Effector memory CD4-positive, alpha-beta T cell (primary cell): ENCODE data around the gene S100A6.
"Not testable (repeated sequence)": the region's sequence is repeated elsewhere in the genome, so short reads cannot be mapped to it uniquely, and the experiment has no call there.

Experiments used
- DNase-seq, 3 donors: peaks; one replicate each; pipeline ENCODE4 v3.0.0-alpha.2; 2020
- H3K27ac ChIP-seq: 2 replicates; pipeline ENCODE4 v1.7.0; 2013; ENCODE audit warnings: mild to moderate bottlenecking, low read length, moderate library complexity; ENCODE audit not compliant: insufficient read depth, poor library complexity, severe bottlenecking
- H3K27me3 ChIP-seq: replicated peaks from 2 replicates; pipeline ENCODE4 v1.7.0; 2013; ENCODE audit warnings: mild to moderate bottlenecking, low read length; ENCODE audit not compliant: insufficient read depth, control insufficient read depth, poor library complexity, severe bottlenecking
- H3K36me3 ChIP-seq: 2 replicates; pipeline ENCODE4 v1.7.0; 2013; ENCODE audit warnings: mild to moderate bottlenecking, low read length, moderate library complexity; ENCODE audit not compliant: control insufficient read depth, insufficient read depth
- H3K4me1 ChIP-seq: 2 replicates; pipeline ENCODE4 v1.7.0; 2013; ENCODE audit warnings: low read length, mild to moderate bottlenecking; ENCODE audit not compliant: control insufficient read depth, insufficient read depth, poor library complexity, severe bottlenecking
- H3K4me3 ChIP-seq: 2 replicates; pipeline ENCODE4 v1.7.0; 2013; ENCODE audit warnings: low read length, low read depth, mild to moderate bottlenecking; ENCODE audit not compliant: insufficient read depth, poor library complexity, severe bottlenecking
- H3K9me3 ChIP-seq: 2 replicates; pipeline ENCODE4 v1.7.0; 2013; ENCODE audit warnings: mild to moderate bottlenecking, low read length, moderate library complexity; ENCODE audit not compliant: control insufficient read depth

S100A6 gene

DNA sequence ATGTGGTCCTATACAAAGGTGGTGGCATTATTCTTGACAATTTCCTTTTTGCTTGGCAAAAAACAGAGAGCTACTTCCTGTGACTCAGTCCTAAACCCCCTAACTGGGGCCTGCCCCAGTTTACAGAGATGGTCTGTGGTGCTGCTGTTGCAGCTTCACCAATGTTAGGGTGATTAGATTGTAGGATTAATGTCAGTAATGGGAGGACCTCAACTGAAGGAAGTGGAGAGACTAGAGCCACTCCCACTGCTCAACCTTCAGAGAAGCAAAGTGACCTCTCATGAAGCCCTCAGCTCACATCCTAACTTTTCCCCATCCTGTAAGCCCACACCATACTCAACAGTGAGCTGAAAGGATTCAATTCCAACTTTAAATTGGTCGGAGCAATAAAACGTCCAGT lies 3.6 kb downstream of the S100A6 start:
- peaks cover 52% of the 10 kb centered on the region for H3K4me1 ChIP-seq
- H3K27ac ChIP-seq, result peak overlapping the region; percentile 97
- H3K36me3 ChIP-seq, result peaks cover 5% of the 10 kb centered on the region
- no peaks in the 10 kb centered on the region for H3K27me3 ChIP-seq
- H3K4me3 ChIP-seq, result no peak overlapping the region
- no peaks in the 10 kb centered on the region for H3K9me3 ChIP-seq
- peak; percentile 36 to 42 (median 41) for DNase-seq

DNA sequence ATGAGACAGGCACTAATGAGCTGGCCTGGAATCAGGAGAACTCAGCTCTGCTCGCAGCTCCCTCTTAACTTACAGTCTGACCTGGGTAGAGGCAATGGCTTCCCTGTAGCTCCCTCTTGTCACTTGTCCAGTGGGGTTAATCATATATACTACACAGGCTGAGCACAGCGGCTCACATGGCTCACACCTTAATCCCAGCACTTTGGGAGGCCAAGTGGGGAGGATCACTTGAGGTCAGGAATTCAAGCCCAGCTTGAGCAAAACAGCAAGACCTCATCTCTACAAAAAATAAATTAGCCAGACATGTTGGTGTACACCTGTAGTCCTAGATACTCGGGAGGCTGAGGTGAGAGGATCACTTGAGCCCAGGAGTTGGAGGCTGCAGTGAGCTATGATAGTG lies 4.2 kb downstream of the S100A6 start:
- peak overlapping the region; percentile 52 for H3K27ac ChIP-seq
- peaks cover 5% of the 10 kb centered on the region for H3K36me3 ChIP-seq
- H3K4me1 ChIP-seq, result peaks cover 46% of the 10 kb centered on the region
- no peak overlapping the region for H3K4me3 ChIP-seq
- no peak for DNase-seq
- H3K27me3 ChIP-seq, result no peaks in the 10 kb centered on the region
- no peaks in the 10 kb centered on the region for H3K9me3 ChIP-seq

DNA sequence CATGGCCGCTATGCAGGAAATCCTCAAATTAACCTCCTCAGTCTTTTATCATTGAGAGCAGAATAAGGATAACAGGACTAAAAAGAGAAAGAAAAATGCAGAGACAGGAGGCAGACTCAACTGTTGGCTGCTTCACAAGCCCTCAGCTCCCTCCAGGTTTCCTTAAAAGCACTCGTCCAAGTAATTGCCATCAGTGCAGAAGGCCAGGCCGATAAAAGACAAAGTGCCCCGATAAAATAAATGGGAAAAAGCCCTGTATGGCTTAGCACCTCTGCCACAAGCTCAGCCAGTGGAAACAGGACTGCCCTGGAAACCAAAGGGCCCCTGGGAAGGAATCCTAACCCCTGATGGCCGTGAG lies 8.1 kb downstream of the S100A6 start:
- H3K36me3 ChIP-seq, result no peaks in the 10 kb centered on the region
- H3K4me1 ChIP-seq, result peaks cover 13% of the 10 kb centered on the region
- no peak overlapping the region for H3K4me3 ChIP-seq
- no peak for DNase-seq
- H3K27me3 ChIP-seq, result no peaks in the 10 kb centered on the region
- H3K9me3 ChIP-seq, result no peaks in the 10 kb centered on the region
- H3K27ac ChIP-seq, result no peak overlapping the region

DNA sequence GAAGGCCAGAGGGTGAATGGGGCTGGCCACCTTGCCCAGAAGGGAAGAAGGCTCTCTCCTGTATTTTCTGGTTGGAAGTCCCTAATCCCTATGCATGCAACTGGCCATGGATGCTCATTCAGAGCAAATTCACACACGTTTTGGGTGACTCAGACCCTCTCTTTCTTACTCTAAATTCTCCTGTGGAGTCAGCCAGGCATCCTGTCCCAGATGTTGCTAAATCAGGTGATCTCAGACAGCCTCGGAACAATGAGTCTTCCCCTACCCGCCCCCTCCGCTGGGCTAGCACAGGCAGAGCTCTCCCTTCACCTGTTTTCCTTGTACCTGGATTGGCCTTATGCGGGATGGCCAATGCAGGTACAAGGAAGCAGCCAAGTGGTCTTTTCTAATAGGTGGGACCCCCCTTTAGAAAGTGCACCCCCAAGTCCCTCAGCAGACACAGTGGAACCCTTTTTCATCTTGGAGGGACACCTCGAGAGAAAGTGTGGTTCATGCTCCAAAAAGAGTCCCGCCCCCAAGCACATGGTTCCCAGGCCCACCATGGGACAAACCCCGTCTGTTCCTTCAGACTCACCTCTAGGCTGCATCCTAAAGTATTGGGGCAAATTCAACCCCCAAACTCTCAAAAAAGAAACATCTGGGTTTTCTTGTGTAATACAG lies 8.6 kb downstream of the S100A6 start:
- Histone ChIP-seq H3K27me3 (no peaks in the 10 kb centered on the region), H3K4me3 (no peak overlapping the region), H3K4me1 (peaks cover 8% of the 10 kb centered on the region), H3K27ac (no peak overlapping the region), H3K9me3 (no peaks in the 10 kb centered on the region), H3K36me3 (no peaks in the 10 kb centered on the region)
- no peak for DNase-seq

DNA sequence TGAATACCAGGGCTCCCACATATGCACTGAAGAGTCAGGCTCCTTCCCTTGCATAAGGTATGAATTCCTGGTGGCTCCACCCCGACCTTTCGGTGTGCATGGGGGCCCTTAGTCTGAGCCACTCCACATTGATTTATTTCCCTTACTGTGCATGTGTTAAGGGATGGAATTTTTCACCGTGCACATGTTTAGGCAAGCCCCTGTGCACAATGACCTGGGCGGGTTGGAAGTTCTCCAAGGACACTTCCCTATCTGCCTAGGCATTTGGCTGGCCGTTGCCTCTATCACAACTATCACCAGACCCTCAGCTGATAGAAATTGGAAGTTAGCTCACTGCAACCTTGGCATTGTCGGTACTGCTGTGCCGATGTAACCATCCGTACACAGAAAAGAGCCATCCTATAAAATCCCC lies 9.7 kb downstream of the S100A6 start:
- no peaks in the 10 kb centered on the region for H3K9me3 ChIP-seq
- H3K4me1 ChIP-seq, result no peaks in the 10 kb centered on the region
- no peak overlapping the region for H3K27ac ChIP-seq
- no peaks in the 10 kb centered on the region for H3K36me3 ChIP-seq
- no peaks in the 10 kb centered on the region for H3K27me3 ChIP-seq
- no peak overlapping the region for H3K4me3 ChIP-seq
- no peak for DNase-seq

DNA sequence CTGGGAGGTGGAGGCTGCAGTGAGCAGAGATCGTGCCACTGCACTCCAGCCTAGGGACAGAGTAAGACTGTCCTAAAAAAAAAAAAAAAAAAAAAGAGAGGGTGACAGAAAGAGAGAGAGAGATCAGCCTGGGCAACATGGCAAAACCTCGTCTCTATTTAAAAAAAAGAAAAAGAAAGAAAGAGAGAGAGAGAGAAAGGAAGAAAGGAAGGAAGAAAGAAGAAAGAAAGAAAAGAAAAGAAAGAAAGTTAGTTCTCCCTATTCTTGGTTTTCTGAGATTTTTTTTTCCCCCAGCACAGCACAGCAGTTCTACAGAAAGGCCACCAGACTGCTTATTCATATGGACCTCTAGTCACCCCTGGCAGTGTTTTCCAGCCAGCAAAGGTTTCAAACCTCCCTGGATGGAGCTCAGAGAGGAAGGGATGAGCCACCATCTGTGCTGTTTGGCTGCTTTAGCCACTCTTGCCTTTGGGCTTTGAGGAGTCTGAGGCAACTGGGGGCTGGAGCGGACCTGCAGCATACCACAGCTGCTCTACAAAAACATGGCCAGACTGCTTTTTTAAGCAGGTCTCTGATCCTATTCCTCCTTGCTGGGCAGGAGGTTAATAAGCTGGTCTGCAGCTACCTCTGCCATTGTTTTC lies 10.6 kb downstream of the S100A6 start:
- Histone ChIP-seq H3K27ac (no peak overlapping the region), H3K4me3 (no peak overlapping the region), H3K4me1 (no peaks in the 10 kb centered on the region), H3K27me3 (no peaks in the 10 kb centered on the region), H3K9me3 (no peaks in the 10 kb centered on the region), H3K36me3 (no peaks in the 10 kb centered on the region)
- no peak for DNase-seq

DNA sequence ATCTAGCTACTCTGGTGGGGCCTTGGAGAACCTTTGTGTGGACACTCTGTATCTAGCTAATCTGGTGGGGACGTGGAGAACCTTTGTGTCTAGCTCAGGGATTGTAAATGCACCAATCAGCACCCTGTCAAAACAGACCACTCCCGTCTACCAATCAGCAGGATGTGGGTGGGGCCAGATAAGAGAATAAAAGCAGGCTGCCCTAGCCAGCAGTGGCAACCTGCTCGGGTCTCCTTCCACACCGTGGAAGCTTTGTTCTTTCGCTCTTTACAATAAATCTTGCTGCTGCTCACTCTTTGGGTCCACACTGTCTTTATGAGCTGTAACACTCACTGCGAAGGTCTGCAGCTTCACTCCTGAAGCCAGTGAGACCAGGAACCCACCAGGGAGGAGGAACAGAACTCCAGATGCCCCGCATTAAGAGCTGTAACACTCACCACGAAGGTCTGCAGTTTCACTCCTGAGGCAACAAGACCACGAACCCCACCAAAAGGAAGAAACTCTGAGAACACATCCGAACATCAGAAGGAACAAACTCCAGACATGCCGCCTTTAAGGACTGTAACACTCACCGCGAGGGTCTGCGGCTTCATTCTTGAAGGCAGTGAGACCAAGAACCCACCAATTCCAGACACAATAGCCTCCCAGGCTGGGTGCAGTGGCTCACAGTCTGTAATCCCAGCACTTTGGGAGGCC lies 13.3 kb downstream of the S100A6 start:
- not testable (repeated sequence) for H3K27me3 ChIP-seq, H3K9me3 ChIP-seq, H3K4me1 ChIP-seq, H3K27ac ChIP-seq, H3K4me3 ChIP-seq, H3K36me3 ChIP-seq, DNase-seq

DNA sequence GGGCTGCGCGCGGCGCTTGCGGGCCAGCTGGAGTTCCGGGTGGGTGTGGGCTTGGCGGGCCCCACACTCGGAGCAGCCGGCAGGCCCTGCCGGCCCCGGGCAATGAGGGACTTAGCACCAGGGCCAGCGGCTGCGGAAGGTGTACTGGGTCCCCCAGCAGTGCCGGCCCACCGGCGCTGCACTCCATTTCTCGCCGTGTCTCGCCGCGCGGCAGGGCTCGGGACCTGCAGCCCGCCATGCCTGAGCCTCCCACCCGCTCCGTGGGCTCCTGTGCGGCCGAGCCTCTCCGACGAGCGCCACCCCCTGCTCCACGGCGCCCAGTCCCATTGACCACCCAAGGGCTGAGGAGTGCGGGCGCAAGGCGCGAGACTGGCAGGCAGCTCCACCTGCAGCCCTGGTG lies 14.0 kb downstream of the S100A6 start:
- not testable (repeated sequence) for H3K4me3 ChIP-seq, H3K36me3 ChIP-seq, H3K27ac ChIP-seq, H3K27me3 ChIP-seq, H3K4me1 ChIP-seq, H3K9me3 ChIP-seq, DNase-seq

DNA sequence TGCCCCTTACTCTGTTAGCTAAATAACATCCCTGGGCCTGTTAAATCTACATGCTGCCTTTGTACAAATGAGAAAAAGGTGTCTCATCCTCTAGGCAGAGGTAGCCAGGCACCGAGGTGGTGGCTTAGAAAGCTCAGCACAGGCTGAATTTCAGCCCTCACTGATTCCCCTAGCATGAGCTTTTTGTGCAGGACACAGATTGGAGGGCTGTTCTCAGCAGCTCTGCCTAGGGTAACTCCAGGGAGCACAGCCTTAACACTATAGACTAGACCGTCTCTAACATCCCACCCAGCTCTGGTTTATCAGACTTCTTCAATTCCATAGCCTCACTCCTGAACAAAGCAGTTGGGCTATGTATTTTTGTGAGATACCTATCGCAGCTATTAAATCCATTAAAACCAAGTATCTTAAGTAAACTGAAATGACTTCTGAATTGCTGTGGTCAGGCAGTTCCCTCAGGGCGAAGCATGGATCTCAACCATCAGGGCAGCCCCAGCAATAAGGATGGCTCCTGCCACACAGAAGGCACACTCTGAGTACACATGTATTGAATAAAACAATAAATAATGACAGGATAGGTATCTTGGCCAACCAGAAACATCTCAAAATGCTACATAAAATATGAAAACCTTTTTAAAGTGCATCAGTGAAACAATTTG lies 14.8 kb downstream of the S100A6 start:
- no peak overlapping the region for H3K4me3 ChIP-seq
- no peaks in the 10 kb centered on the region for H3K36me3 ChIP-seq
- H3K9me3 ChIP-seq, result no peaks in the 10 kb centered on the region
- DNase-seq, result no peak
- H3K4me1 ChIP-seq, result no peaks in the 10 kb centered on the region
- H3K27ac ChIP-seq, result no peak overlapping the region
- no peaks in the 10 kb centered on the region for H3K27me3 ChIP-seq

DNA sequence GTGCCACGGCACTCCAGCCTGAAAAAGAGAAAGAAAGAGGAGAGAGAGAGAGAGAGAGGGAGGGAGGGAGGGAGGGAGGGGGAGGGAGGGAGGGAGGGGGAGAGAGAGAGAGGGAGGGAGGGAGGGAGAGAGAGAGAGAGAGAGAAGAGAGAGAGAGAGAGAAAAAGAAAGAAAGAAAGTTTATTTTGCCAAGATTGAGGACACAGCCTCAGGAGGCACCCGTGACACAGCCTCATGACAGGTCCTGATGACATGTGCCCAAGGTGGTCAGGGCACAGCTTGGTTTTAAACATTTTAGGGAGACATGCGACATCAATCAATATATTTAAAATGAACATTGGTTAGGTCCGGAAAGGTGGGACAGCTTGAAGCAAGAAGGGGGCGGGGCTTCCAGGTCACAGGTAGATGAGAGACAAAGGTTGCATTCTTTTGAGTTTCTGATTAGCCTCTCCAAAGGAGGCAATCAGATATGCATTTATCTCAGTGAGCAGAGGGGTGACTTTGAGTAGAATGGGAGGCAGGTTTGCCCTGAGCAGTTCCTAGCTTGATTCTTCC lies 15.6 kb downstream of the S100A6 start:
- H3K27me3 ChIP-seq, H3K27ac ChIP-seq, H3K4me1 ChIP-seq, H3K36me3 ChIP-seq, H3K4me3 ChIP-seq, DNase-seq, H3K9me3 ChIP-seq: not testable (repeated sequence)
